Measurements from ENCODE around the gene L1TD1.

GRCh38 chr1:62187548-62187947 lies 7.1 kb upstream of the L1TD1 start:
- TF ChIP-seq CTCF (conservative IDR thresholded peaks at IDR 0.05; ENCODE audit: low read depth in 2 of 2) (no peak), JUNB (IDR thresholded peaks at IDR 0.05; ENCODE audit: unreplicated experiment) (no peak), POLR2AphosphoS5 (IDR thresholded peaks at IDR 0.05; ENCODE audit: low read depth) (no peak), EZH2 (IDR thresholded peaks at IDR 0.05; ENCODE audit: low read depth, unreplicated experiment) (no peak)

All from GM23338 (cell line).